Peyer's patch (tissue), 4 donors: ENCODE measurements around the gene STEAP4.
A peak's percentile ranks its signal among the peaks of the same experiment; 100 is the strongest.

ENCODE experiments used
- POLR2A ChIP-seq, 2 donors: fragments of 450-650 bp; IDR thresholded peaks; one replicate each; pipeline ENCODE4 v1.5.1; 2017; ENCODE audit warnings: antibody characterized with exemption in 2 of 2, mild to moderate bottlenecking in 2 of 2, moderate library complexity in 2 of 2
- TF ChIP-seq, protein P1 (sequence below), 6 experiments: fragments of 450-650 bp in 4 of 6; fragments of 200-600 bp in 2 of 6; sonication (generic) in 1 of 6; IDR thresholded peaks; one replicate each; pipeline ENCODE4 v1.5.1; 2017 to 2019; ENCODE audit warnings: antibody characterized with exemption in 6 of 6, mild to moderate bottlenecking in 3 of 6, moderate library complexity in 1 of 6

- TF ChIP-seq, protein P1, sequence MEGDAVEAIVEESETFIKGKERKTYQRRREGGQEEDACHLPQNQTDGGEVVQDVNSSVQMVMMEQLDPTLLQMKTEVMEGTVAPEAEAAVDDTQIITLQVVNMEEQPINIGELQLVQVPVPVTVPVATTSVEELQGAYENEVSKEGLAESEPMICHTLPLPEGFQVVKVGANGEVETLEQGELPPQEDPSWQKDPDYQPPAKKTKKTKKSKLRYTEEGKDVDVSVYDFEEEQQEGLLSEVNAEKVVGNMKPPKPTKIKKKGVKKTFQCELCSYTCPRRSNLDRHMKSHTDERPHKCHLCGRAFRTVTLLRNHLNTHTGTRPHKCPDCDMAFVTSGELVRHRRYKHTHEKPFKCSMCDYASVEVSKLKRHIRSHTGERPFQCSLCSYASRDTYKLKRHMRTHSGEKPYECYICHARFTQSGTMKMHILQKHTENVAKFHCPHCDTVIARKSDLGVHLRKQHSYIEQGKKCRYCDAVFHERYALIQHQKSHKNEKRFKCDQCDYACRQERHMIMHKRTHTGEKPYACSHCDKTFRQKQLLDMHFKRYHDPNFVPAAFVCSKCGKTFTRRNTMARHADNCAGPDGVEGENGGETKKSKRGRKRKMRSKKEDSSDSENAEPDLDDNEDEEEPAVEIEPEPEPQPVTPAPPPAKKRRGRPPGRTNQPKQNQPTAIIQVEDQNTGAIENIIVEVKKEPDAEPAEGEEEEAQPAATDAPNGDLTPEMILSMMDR (IDR thresholded peaks at IDR 0.05) = peak in 5 of 6 experiments; percentile 47 to 85 (median 79)
- TF ChIP-seq POLR2A (IDR thresholded peaks at IDR 0.05) = no peak
Observed at GRCh38 chr7:88243345-88243909, 63.3 kb downstream of the STEAP4 start.
